K562 (cell line): ENCODE data around the gene SART3. TPM values are rescaled to one million over a fixed set of nuclear protein-coding genes. Genes with fewer than 3 reads are reported as not detected.

Experiments used
- EZH2 ChIP-seq: IDR thresholded peaks from 2 replicates; pipeline ENCODE4 v1.6.1; 2012; ENCODE audit warnings: low read depth, mild to moderate bottlenecking, inconsistent platforms, low read length, borderline replicate concordance
- IRF2 ChIP-seq: sonication (generic); formaldehyde crosslinking; IDR thresholded peaks from 2 replicates; pipeline ENCODE4 v1.8.1; 2022; ENCODE audit warnings: mild to moderate bottlenecking, missing genetic modification reagents
- KLF13 ChIP-seq: fragments of 450-650 bp; IDR thresholded peaks from 2 replicates; pipeline ENCODE4 v1.6.1; 2016; ENCODE audit warnings: missing genetic modification characterization, low read depth, mild to moderate bottlenecking, missing compliant biosample characterization, moderate library complexity, borderline replicate concordance
- LEF1 ChIP-seq: fragments of 450-650 bp; IDR thresholded peaks from 2 replicates; pipeline ENCODE4 v1.6.1; 2016; ENCODE audit warnings: mild to moderate bottlenecking
- SMAD4 ChIP-seq: fragments of 250-450 bp; sonication (Bioruptor Pico); conservative IDR thresholded peaks from 2 replicates; pipeline ENCODE4 v1.8.0; 2021; ENCODE audit warnings: inconsistent platforms, mild to moderate bottlenecking, moderate library complexity
- ZNF354B ChIP-seq: fragments of 250-450 bp; sonication (Bioruptor Pico); IDR thresholded peaks from 2 replicates; pipeline ENCODE4 v1.4.0; 2020
- ZNF436 ChIP-seq: fragments of 250-450, 450-650 bp; sonication (Bioruptor Pico); formaldehyde crosslinking; IDR thresholded peaks from 2 replicates; pipeline ENCODE4 v1.7.0; 2020; ENCODE audit warnings: mild to moderate bottlenecking
- ZNF445 ChIP-seq: fragments of 250-450 bp; sonication (Bioruptor Pico); IDR thresholded peaks from 2 replicates; pipeline ENCODE4 v1.4.0; 2020; ENCODE audit warnings: low read depth, mild to moderate bottlenecking, moderate library complexity
- ZNF699 ChIP-seq: fragments of 250-450 bp; sonication (Bioruptor Pico); IDR thresholded peaks from 2 replicates; pipeline ENCODE4 v1.8.0; 2021; ENCODE audit warnings: mild to moderate bottlenecking, moderate library complexity; ENCODE audit not compliant: insufficient replicate concordance
- ZSCAN32 ChIP-seq: fragments of 450-650 bp; formaldehyde crosslinking; IDR thresholded peaks from 2 replicates; pipeline ENCODE4 v1.4.0; 2020; ENCODE audit warnings: mild to moderate bottlenecking, moderate library complexity
- polyA plus RNA-seq, 8 experiments: library from polyadenylated mRNA; depleted of rRNA in 4 of 8; stranded (reverse) in 5 of 8; unstranded in 3 of 8; fragments of >200 nt; fragmentation: Nextera tagmentation in 2 of 8; fragmentation: Illumina TruSeq in 1 of 8; extraction: Ambion mirVana in 2 of 8; extraction: Trizol in 1 of 8; gene quantifications; 2 replicates each; pipeline versions ENCODE4 v1.2.1 to v1.2.3, GENCODE V29; 2011 to 2014; ENCODE audit warnings: inconsistent platforms in 1 of 8, missing spikeins in 1 of 8
- total RNA-seq, 7 experiments: library from RNA; depleted of rRNA in 6 of 7; stranded (reverse); fragments of >200 nt in 6 of 7; fragmentation: Illumina TruSeq in 2 of 7; extraction: Trizol in 2 of 7; gene quantifications; 2 replicates each; pipeline versions ENCODE4 v1.2.1 to v1.2.3, GENCODE V29; 2011 to 2021; ENCODE audit warnings: low replicate concordance in 1 of 7
- TF ChIP-seq, protein P1 (sequence below): IDR thresholded peaks from 3 replicates; pipeline ENCODE4 v1.6.1; 2011; ENCODE audit warnings: borderline replicate concordance, mild to moderate bottlenecking; ENCODE audit not compliant: insufficient read length, insufficient read depth
- TF ChIP-seq, protein P2 (sequence below): sonication (generic); formaldehyde crosslinking; IDR thresholded peaks from 2 replicates; pipeline ENCODE4 v1.9.0; 2022; ENCODE audit warnings: mild to moderate bottlenecking, missing genetic modification reagents
- TF ChIP-seq, protein P3 (sequence below): fragments of 250-450 bp; sonication (Bioruptor Pico); IDR thresholded peaks from 2 replicates; pipeline ENCODE4 v1.4.0; 2020; ENCODE audit warnings: mild to moderate bottlenecking, moderate library complexity

SART3 gene
- total and polyA plus RNA-seq, 9 of the 15 experiments (the other 6 are each of a cell fraction or from before 2014, with no cell fraction given), result 8.9 to 167 (median 56.7) TPM

DNA sequence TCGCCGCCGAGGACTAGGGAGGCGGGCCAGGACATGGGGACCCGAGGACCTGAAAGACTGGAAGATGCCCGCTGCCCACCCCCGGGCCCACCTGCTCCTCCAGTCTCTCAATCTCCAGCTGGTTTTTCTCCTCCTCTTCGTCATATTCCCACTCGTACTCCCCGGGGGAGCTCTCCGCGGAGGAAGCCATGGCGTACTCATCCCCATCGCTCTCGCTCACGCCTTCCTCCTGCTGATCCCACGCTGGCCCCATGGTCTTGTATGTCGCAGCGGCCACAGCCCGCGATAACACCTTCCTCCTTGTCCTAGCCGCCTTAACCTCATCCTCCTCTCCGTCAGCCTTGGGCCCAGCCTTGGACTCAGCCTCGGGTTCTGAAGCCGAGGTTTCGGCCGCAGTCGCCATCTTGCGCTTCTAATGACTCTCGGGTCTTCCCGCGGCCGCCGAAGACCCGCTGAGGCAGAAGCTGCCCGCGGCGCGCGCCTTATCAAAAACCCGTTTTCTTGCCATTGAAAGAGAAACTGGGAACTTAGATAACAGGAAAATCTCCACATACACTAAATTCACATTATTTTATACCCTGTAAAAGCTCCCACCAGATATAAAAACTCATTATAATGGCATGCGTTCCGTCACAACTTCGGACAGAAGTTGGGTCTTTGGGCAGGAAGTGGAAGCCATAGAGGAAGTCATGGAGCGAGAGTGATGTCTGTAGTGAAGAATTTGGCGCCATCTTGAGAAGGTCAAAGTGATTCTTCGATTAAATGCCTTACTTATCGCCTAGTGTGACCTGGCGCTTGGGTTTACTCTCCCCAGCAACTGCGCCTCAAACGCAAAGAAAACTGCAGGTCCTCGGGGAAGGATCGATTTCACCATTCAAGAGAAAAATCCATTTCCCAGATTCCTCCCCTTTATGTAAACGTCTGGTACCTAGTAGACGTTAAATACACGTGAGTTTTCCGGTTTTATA, at the start of gene SART3 (continued):
- TF ChIP-seq IRF2, result no peak
- no peak for TF ChIP-seq LEF1
- no peak for TF ChIP-seq SMAD4 (CRISPR knock-in tag)
- TF ChIP-seq ZNF354B (CRISPR knock-in tag), result no peak
- TF ChIP-seq, protein P1, sequence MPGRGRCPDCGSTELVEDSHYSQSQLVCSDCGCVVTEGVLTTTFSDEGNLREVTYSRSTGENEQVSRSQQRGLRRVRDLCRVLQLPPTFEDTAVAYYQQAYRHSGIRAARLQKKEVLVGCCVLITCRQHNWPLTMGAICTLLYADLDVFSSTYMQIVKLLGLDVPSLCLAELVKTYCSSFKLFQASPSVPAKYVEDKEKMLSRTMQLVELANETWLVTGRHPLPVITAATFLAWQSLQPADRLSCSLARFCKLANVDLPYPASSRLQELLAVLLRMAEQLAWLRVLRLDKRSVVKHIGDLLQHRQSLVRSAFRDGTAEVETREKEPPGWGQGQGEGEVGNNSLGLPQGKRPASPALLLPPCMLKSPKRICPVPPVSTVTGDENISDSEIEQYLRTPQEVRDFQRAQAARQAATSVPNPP, result no peak
- TF ChIP-seq ZNF445 (CRISPR knock-in tag), result no peak
- TF ChIP-seq ZSCAN32 (CRISPR knock-in tag), result no peak
- TF ChIP-seq EZH2, result no peak
- TF ChIP-seq ZNF436, result no peak
- TF ChIP-seq ZNF699 (CRISPR knock-in tag), result no peak
- TF ChIP-seq KLF13 (tag), result no peak
- TF ChIP-seq, protein P2, sequence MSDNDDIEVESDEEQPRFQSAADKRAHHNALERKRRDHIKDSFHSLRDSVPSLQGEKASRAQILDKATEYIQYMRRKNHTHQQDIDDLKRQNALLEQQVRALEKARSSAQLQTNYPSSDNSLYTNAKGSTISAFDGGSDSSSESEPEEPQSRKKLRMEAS, result no peak; the same call in 1 of the 2 replicates
- TF ChIP-seq, protein P3, sequence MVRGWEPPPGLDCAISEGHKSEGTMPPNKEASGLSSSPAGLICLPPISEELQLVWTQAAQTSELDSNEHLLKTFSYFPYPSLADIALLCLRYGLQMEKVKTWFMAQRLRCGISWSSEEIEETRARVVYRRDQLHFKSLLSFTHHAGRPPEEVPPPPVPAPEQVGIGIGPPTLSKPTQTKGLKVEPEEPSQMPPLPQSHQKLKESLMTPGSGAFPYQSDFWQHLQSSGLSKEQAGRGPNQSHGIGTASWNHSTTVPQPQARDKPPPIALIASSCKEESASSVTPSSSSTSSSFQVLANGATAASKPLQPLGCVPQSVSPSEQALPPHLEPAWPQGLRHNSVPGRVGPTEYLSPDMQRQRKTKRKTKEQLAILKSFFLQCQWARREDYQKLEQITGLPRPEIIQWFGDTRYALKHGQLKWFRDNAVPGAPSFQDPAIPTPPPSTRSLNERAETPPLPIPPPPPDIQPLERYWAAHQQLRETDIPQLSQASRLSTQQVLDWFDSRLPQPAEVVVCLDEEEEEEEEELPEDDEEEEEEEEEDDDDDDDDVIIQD (CRISPR knock-in tag), result no peak
